ENCODE data around the gene CD6. TPM values are rescaled to one million over a fixed set of nuclear protein-coding genes. Genes with fewer than 3 reads are reported as not detected.
"Not testable (repeated sequence)": the region's sequence is repeated elsewhere in the genome, so short reads cannot be mapped to it uniquely, and the experiment has no call there.

The CD6 gene
- total RNA-seq, 1 donor from 2014 or later: 0.16 TPM

DNA sequence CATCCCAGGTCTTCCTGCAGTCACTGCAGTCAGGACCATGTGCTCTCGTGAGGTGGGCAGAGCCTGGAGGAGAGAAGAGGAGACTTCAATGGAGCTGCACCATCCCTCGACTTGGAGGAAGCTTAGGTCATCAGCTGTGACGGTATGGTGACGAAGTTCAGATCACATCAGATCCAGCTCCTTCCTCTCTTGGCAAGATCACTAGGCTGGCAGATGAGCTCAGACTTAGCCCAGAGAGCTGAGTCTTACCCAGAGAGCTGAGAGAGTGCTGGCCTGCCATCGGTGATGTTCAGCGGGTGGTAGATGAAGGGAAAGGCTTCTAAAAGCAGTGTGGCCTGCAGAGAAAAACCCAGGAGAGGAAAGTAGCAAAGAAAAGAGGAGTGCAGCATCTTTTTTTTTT is 17.7 kb upstream of the CD6 start:
- no peak for DNase-seq

DNA sequence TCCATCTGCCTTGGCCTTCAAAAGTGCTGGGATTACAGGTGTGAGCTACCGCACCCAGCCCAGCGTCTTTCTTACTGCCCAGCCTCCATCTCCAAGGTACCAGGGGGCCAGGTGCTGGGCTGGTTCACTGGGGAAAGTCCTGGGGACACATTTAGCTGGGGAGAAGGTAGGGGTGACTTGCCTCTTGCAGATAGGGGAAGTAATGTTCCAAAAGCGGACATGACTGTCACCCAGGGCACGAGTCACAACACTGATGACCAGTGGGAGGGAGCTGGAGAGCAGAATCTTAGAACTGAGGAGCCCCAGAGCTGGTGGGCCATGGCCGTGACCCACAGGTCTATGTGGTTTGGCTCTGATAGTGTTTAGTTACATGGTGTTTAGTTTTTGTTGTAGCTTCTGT is 17.1 kb upstream of the CD6 start:
- DNase-seq: no peak

DNA sequence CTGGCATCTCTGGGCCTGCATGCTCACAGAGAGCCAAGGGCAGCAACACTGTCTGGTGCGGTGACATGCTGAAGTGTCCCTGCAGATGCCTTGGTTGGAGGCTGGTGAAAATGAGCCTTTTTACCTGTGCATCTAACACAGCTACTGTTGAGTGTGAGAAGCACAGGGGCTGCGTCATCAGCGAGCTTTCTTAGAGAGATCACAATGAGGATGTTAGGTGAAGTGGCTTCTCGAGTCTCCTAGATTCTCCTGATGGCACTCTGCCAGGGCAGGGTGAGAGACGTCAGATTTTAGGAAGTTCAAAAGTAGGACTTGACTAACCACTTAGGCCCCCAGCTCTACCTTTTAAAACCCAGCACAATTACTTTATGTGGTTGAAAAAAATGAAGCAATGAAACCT is 15.9 kb upstream of the CD6 start:
- no peak for DNase-seq

DNA sequence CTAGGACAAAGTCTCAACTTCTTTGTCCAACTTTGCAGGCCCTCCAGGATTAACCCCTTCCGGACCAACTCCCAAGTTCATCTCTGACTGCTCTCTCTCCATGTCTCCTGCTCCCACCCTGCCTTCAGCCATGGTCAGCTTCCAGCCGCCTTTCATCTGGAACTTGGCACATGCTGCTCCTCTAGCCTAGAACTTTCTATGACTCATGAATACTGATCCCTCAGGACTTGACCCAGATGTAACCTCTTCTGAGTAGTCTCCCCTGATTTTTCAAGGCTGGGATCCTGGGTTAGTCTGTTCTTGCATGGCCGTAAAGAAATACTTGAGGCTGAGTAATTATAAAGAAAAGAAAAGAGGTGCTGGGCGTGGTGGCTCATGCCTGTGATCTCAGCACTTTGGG is 14.3 kb upstream of the CD6 start:
- no peak for DNase-seq

DNA sequence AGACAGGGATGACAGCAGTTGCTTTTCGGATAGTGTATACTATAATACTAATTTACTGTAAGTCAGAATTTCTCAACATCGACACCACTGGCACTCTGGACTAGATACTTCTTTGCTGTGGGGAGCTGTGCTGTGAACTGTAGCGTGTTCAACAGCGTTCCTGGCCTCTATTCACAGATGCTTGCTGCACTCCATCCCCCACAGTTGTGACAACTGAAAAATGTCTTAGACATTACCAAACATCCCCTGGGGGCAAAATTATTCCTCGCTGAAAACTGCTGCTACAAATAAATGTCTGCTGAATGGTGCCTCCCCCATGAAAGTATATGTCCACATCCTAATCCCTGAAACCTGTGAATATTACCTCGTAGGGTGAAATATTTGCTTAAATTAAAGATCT is 12.0 kb upstream of the CD6 start:
- DNase-seq: no peak

DNA sequence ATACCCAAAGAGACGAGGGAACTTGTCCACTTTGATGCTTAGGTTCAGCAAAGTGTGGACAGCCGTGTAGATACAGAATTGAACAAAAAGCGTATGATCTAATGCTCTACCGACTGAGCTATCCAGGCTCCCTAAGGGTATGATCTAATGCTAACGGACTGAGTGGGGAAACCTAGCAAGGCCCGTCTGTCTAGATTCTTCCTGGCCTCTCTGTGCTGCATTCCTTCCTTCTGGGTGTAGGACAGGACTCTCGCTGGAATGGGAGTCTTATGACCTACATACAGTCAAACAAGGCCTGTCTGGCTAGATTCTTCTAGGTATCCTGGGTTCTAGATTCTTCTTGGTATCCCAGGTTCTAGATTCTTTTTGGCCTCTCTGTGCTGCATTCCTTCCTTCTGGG is 11.1 kb upstream of the CD6 start:
- no peak for DNase-seq

DNA sequence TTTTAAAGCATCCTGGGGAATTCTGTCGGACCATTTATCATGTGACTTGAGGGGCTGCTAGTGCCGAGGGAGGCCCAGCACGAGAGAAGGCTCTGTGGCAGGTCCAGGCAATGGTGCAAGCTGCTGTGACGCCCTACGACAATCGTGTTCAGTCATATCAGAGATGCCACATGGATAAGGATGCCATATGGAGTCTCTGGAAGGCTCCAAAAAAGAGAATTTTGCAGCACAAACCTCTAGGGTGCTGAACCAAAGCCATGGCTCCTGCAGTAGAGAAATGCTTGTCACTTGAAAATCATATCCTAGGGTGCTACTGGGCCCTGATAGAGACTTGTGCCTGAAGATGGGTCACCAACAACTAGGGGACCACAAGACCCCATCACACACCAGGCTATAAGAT is 6.7 kb upstream of the CD6 start:
- no peak for DNase-seq

DNA sequence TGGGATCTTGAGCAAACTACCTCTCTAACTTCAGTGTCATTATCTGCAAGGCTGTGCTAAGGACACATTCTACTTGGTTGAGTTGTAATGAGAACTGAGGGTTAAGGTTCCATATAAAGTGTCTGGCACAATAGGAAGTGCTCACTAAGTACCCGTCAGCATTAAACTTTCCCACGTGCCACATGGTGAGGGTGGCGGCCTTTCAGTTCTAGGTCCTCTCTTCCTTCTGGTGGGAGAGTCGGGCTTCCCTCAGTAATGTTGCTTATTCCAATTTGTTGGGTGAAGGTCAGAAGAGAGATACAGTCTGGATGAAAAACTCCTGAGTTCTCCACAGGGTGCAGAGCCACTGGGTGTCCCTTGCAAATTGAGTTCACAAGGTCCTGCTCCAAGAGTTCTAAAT is 4.6 kb upstream of the CD6 start:
- no peak for DNase-seq

DNA sequence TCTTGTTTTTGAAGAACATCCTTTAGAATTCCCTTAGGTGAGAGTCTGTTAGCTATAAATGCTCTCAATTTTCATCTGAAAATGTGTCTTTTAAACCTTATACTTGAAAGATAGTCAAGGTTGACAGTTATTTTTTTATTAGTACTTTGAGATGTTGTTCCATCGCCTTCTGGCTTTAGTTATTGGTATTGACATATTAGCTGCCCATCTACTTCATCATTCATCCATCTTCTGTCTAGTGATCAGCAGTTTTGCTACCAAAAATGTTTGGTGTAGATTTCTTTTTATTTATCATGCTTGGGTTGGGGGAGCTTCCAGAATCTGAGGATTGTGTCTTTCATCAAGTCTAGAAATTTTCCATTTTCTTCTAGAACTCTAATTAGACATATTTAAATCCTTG is 3.3 kb upstream of the CD6 start:
- DNase-seq: no peak

DNA sequence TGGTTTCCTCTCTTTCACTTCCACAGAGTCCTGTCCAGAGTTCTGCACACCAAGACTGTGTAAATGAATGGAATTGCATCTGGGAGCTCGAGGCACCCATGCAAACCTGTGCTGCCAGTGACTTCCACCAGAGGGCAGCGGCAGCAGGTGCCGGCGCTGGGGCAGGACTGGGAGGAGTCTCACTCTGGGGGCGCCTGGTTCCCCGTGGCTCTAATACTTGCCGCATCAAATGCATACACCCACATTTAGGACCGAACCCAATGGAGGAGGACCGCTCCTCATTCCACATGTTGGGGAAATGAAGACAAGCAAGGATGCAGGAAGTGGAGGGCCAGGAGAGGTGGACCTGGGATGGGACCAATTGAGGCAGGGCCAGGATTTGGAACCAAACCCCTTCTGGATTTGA is 1.1 kb upstream of the CD6 start:
- DNase-seq: no peak

DNA sequence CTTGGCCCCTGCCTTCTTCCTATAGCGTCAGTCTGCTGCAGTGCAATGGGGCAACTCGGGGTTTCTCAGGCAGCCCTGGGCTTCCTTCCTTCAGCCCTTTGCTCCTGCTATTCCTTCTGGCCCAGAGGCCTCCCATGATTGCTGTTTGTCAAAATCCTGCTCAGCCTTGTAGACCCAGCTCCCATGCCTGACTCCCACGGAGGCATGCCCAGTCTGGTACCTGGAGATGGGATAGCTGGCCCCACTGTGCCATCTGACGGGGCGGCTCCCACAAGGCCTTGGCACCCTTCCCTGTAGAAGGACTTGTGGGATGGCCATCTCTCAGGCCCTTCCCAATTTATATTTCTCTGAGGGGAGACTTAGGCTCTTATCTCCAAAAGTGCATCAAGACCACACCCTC is 590 bp upstream of the CD6 start:
- DNase-seq: no peak

DNA sequence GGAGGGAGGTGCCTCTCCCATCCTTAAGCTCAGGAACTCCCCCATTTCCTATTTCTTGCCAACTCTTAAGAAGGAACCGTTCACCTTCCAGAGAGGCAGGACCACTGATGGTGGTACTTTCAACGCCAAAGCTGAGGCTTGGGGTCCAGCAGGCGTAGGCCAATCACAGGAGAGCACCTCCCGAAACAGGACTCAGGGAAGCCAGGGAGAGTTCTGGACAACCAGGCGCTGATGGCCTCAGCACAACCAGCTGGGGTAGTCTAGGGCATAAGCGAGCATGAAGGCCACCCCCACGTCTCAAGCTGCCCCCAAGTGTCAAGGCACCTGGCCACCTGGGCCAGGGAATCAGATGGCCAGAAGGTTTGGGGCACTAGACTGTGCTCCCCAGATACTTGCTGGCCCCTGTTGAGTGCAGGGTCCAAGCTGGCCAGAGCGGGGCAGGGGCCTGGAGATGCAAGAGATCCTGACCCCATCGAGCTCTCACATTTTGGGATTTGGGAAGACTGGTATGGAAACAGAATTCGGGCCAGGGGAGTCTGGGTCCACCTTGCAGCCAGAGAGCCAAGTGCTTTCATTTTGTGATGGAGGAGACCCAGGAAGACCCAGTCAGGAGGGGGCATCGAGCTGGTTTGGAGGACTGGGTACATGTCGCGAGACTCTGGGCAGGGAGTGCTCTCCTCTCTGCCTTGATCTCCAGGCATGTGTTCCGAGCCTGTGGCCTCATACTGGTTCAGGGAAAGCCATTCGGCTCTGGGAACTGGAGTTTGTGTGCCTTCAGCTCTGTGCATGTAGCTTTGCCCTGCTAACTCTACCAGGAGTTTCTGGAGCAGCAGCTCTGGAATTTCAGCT is 926 bp downstream of the CD6 start:
- DNase-seq: no peak

DNA sequence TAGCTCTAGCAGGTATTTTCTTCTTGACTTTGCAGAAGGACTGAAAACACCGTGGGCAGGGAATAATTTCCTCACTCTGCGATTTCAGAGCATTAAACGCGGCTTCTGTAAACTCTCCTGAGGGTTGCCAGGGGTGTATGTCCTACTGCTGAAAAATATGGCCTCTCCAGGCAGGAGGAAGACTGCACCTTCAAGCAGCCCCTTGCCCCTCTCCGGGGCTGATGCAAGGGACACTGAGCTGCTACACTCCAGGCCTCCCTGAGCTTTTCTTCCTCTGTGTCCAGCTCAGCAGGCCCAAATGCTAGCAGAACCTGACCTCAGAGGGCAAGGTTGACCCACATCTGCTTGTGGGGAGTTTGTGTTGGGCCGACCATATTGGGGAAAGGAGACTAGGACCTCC is 2.2 kb downstream of the CD6 start:
- no peak for DNase-seq

DNA sequence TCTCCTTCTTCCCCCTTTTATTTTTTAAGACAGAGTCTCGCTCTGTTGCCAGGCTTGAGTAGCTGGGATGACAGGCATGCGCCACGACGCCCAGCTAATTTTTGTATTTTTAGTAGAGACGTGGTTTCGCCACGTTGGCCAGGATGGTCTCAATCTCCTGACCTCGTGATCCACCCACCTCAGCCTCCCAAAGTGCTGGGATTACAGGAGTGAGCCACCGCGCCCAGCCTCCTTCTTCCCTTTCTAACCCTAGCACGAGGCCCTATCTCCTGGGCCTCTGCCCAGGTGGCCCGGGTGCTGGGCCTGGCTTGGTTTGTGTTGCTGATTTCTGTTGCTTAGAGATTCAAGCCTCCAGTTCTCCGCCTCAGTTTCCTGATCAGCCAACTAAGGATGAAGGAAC is 2.8 kb downstream of the CD6 start:
- DNase-seq: not testable (repeated sequence)

DNA sequence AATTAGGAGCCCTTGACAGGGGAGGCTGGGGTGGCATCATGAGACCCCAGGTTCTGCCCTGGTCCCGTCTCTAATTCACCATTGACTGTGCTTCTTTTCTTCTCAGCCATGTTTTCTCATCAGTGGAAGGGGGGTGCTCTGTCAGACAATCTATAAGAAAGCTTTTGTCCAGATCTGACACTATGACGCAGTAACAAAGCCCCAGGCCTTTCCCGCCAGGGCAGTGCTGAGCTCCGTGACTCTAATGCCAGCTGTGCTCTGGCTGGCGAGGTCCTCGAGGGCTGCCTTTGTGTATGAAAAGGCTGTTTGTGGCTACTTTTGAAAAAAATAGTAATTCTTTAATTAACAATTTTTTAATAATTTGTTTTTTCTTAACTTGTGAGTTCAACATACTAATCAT is 3.2 kb downstream of the CD6 start:
- no peak for DNase-seq

DNA sequence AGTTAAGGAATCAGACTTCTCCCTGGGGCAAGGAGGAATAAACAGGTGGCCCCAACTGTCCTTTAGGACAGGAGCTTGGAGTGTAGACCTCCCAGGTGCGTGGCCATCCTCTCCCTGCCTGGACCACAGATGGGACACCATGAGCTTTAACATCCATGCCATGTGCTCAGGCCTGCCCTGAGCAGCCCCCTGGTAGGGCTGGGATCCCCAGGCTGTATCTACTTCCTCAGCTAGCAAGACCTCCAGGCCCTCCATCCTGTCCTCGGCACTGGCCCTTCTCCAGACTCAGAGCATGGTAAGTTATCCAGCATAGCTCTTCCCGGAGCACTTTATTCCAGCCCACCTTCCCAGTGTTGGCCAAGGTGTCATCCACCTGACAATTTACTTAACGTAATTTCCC is 5.7 kb downstream of the CD6 start:
- no peak for DNase-seq

DNA sequence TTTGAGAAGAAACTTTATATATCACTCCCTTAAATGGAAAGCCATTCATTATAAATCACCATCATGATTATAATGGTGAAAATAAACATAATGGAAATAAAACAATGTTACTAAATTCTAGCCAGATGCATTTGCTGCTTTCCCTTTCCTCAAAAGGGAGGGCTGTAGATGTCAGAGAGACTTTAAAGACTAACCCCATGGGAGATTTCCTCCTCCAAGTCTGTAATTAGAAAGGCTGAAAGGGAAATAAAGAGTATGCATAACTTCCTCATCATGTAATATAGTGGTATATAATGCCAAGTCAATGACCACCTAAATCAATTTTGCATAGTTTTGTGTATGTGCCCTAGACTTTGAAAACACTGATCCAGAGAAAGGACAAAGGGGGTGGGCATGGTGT is 6.4 kb downstream of the CD6 start:
- no peak for DNase-seq

DNA sequence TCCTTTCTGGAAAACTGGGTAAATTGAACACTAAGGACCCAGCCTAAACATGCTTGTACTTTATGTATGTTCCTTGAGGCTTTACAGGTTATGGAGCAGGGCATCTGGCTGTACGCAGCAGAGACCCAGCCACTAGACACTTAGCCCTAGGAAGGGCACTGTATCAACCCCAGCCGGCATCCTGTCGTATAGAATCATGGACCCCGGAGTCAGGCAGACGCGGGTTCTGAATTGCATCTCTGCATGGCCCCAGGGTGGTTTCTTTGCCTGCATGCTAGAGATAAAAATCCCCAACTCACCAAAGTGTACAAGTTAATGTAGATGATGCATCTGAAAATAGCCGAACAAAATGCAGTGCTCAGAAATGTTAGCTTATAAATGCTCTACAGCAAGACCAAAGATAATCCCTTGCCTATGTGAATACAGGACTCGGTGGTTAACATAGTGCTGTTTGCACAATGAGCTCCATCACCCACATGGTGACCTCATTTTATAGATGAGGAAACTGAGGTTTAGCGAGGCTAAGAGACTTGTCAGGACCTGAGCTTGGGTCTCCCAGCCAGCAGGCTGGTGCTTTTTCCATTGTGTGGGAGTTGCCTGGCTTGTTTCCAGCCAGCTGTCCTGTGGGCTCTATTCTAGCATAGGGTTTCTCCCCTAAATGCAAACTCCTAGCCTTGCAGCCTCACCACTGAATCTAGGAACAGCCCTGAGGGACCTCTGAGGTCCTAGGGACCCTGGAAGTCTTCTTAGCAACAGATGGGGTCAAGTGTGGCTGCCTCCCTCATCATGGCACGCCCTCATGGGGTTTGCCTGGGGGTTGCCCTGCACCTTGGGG is 7.3 kb downstream of the CD6 start:
- no peak for DNase-seq

DNA sequence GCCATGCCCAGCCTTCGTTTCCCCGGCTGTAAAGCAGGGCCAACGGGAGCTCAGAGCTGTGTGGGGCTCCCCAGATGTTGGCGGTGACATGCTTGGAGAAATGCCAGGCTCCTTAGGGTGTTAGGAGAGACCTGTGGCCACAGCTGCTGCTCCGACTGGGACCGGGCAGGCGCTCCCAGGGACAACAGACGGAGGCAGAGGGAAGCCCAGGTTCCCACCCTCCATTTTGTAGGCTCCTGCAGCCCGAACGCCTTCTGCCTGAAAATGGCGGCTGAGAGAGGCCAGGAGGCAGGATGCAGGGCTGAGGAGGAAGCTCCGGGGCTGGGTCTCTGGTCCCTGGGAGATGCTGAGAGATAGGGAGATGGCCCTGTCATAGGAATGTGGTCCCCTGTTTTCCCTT is 10.0 kb downstream of the CD6 start:
- no peak for DNase-seq

DNA sequence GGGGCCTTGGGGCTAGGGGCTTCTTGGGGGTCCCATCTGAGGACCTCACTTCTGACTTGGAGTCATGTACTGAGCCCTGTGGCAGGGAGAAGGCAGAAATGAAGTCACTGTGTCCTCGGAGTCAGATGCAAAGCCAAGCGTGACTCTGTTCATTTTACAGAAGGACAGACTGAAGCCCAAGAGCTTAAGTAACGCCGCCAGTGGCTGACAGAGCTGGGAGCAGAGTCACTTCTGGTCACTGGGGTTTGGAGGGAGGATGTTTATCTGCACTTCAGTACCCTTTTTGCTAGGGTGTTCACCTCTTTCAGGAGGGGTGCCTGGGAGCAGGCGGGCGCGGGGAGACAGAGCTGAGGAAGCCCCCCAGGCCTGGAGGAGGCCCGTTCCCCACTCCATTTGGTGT is 10.7 kb downstream of the CD6 start:
- DNase-seq: no peak

DNA sequence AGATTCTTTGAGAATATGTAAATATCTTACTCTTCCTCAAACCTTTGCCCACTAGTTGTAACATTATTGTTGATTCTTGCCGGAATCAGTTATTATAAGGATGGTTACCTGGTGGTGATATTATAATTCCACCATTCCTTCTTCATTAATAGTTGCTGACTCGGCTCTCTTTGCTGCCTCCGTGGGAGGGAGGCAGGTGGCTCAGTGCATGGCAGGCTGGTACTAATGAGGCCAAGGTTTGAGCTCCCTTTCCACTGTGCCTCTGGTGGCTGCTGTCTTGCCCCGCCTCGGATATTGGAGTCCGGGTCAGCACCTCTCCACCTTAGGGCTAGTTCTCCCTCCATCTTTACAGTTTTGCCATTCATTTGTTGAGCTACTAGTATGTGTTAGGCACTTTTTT is 12.7 kb downstream of the CD6 start:
- no peak for DNase-seq

DNA sequence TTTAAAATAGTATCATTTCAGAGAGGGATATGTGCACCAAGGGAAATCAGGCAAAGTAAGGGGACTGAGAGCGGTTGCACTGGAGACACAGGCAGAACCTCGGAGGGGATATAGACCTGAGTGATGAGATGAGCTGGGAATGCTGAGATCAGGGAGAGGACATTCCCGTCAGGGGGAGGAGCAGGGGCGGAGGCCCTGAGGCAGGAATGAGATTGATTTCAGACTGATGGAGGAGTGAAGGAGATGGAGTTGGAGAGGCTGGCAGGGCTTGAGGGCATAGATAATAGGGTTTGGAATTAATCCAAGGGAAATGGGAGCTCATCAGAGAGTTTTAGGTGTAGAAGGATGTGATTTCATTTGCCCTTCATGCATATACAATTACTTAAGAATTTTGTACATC is 13.2 kb downstream of the CD6 start:
- no peak for DNase-seq

DNA sequence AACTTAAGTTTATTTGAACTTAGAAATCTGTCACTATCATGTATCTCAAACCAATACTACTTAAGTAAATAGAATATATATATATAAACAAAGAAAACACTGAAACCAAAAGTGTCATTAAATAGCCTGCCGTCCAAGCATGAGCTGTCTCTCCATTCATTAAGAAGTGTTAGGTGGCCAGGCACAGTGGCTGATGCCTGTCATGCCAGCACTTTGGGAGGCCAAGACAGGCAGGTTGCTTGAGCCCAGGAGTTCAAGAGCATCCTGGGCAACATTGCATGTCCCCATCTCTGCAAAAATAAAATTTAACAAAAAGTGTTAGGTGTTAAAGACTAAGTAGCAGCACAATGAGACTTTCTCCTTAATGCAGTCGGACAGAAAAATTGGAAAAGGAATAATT is 14.0 kb downstream of the CD6 start:
- DNase-seq: no peak

Data from occipital lobe (tissue), 2 donors.